Prostate gland (tissue), 2 donors: ENCODE data around the gene NUPR2. TPM values are rescaled to one million over a fixed set of nuclear protein-coding genes. Genes with fewer than 3 reads are reported as not detected.
"Not testable (repeated sequence)": the region's sequence is repeated elsewhere in the genome, so short reads cannot be mapped to it uniquely, and the experiment has no call there.

Experiments
- DNase-seq: peaks from one replicate; pipeline ENCODE4 v3.0.0-alpha.2; 2019; ENCODE audit warnings: low spot score
- H3K27ac ChIP-seq, 2 donors: fragments of 200-600 bp; sonication (generic); 2 replicates each; pipeline ENCODE4 v1.5.1; 2017 to 2019
- H3K27me3 ChIP-seq: fragments of 200-600 bp; sonication (generic); replicated peaks from 2 replicates; pipeline ENCODE4 v1.5.1; 2019; ENCODE audit not compliant: insufficient read depth
- H3K36me3 ChIP-seq, 2 donors: fragments of 200-600 bp; sonication (generic); 1 replicate in 1 of 2; 2 replicates in 1 of 2; pipeline versions ENCODE4 v1.5.1 to v1.8.1; 2017 to 2019
- H3K4me1 ChIP-seq: fragments of 200-600 bp; sonication (generic); replicated peaks from 2 replicates; pipeline ENCODE4 v1.5.1; 2019
- H3K4me3 ChIP-seq, 2 donors: fragments of 200-600 bp; sonication (generic); 2 replicates each; pipeline ENCODE4 v1.5.1; 2017 to 2019
- H3K9me3 ChIP-seq: fragments of 200-600 bp; sonication (generic); 2 replicates; pipeline ENCODE4 v1.5.1; 2017
- POLR2A ChIP-seq: fragments of 450-650 bp; IDR thresholded peaks from one replicate; pipeline ENCODE4 v1.6.1; 2016; ENCODE audit warnings: antibody characterized with exemption, mild to moderate bottlenecking
- POLR2AphosphoS5 ChIP-seq: sonication (generic); formaldehyde crosslinking; IDR thresholded peaks from one replicate; pipeline ENCODE4 v1.6.1; 2017; ENCODE audit warnings: antibody characterized with exemption
- WGBS: methylation state at CpG from one replicate; pipeline ENCODE4 v1.1.5; 2018; 5-methylcytosine and 5-hydroxymethylcytosine counted together
- intact Hi-C: fragments of 100-400 bp; cut with DNase I; formaldehyde crosslinking; loops from one replicate; pipeline ENCODE4 v1.14.2; 2022
- total RNA-seq, 2 donors: library from RNA; depleted of rRNA; stranded (reverse); fragments of >200 nt; gene quantifications; one replicate each; pipeline ENCODE4 v1.1.0, GENCODE V29; 2016
- TF ChIP-seq, protein P1 (sequence below), 4 experiments: fragments of 200-600 bp in 2 of 4; fragments of 450-650 bp in 2 of 4; sonication (generic) in 2 of 4; IDR thresholded peaks; 1 replicate in 3 of 4; 2 replicates in 1 of 4; pipeline ENCODE4 v1.5.1; 2016 to 2019; ENCODE audit warnings: antibody characterized with exemption in 4 of 4, mild to moderate bottlenecking in 2 of 4, moderate library complexity in 2 of 4

Gene NUPR2
- total RNA-seq, 2 donors from 2014 or later, result 11.1 to 40.4 TPM

DNA sequence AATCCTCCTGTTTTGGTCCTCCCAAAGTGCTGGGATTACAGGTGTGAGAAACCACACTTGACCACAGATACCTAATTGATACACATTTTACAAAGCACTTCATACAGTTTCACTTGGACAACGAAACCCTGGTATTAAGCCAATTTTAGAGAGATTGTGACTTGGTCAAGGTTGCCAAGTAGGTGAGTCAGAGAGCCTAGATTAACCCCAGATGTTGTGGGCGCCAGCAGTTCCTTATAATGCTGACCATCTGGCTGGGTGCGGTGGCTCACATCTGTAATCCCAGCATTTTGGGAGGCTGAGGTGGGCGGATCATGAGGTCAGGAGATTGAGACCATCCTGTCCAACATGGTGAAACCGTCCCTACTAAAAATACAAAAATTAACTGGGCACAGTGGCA is 18.5 kb downstream of the NUPR2 start:
- H3K27me3 ChIP-seq, result no peaks in the 10 kb centered on the region
- WGBS, result 53% methylated on average over 5 of the region's 5 CpGs
- no peak overlapping the region for H3K4me3 ChIP-seq
- no peak for DNase-seq
- TF ChIP-seq POLR2A, result no peak
- TF ChIP-seq, protein P1, sequence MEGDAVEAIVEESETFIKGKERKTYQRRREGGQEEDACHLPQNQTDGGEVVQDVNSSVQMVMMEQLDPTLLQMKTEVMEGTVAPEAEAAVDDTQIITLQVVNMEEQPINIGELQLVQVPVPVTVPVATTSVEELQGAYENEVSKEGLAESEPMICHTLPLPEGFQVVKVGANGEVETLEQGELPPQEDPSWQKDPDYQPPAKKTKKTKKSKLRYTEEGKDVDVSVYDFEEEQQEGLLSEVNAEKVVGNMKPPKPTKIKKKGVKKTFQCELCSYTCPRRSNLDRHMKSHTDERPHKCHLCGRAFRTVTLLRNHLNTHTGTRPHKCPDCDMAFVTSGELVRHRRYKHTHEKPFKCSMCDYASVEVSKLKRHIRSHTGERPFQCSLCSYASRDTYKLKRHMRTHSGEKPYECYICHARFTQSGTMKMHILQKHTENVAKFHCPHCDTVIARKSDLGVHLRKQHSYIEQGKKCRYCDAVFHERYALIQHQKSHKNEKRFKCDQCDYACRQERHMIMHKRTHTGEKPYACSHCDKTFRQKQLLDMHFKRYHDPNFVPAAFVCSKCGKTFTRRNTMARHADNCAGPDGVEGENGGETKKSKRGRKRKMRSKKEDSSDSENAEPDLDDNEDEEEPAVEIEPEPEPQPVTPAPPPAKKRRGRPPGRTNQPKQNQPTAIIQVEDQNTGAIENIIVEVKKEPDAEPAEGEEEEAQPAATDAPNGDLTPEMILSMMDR (IDR thresholded peaks at IDR 0.05), result no peak
- TF ChIP-seq POLR2AphosphoS5, result no peak
- no peak overlapping the region for H3K27ac ChIP-seq
- no peaks in the 10 kb centered on the region for H3K9me3 ChIP-seq
- peaks cover under 1% of the 10 kb centered on the region for H3K4me1 ChIP-seq
- intact Hi-C loops, result no loop called here
- peaks cover 0 to 13% of the 10 kb centered on the region in 2 donors for H3K36me3 ChIP-seq

DNA sequence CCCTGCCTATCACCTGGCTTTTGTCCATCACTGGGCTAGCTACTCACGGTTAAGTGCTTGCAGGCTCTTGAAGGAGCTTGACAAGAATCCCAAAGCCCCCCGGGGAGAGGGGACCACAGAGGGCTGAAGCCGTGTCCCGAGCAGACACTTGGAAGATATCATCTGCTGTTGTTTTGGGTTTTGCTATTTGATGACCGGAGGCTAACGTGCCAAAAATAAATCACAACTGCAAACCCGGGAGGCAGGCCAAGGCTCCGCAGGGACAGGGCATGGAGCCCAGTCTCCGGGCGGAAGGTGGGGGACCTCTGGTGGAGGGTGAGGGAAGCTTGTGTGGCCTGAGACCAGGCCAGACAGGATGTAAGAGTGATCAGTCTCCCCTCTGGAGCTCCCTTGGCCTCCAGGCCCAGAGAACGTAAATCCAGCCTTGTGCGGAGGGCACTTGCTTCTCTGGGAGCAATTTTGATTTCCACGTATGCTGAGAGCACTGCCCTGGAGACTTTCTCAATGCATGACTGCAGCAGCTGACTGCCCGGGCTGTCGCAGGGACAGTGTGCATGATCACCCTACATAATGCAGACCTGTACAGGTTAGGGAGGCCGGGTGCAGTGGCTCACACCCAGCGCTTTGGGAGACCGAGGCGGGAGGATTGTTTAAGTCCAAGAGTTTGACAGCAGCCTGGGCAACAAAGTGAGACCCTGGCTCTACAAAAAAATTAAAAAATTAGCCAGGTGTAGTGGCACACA is 23.3 kb downstream of the NUPR2 start, which contains the start of gene PHKG1:
PHKG1 (minus strand) TSS at position 164 of the 743 bp plus-strand sequence. CDS start 4,011 bp downstream, outside the sequence.
- TF ChIP-seq POLR2A (no peak), POLR2AphosphoS5 (peak; percentile 75)
- TF ChIP-seq, protein P1 (IDR thresholded peaks at IDR 0.05), result peak in 3 of 4 experiments; percentile 21 to 48 (median 33)
- peak; percentile 71 for DNase-seq
- no peak within 1 kb of the TSS for H3K4me3 ChIP-seq
- H3K9me3 ChIP-seq, result no peaks in the 10 kb centered on the region
- WGBS, result 22% methylated on average over 19 of the region's 19 CpGs
- no peaks in the 10 kb centered on the region for H3K36me3 ChIP-seq
- H3K4me1 ChIP-seq, result peaks cover 5% of the 10 kb centered on the region
- no peaks in the 10 kb centered on the region for H3K27me3 ChIP-seq
- H3K27ac ChIP-seq, result peak within 1 kb of the TSS; percentile 46 to 71
- intact Hi-C loops, result no loop called here

DNA sequence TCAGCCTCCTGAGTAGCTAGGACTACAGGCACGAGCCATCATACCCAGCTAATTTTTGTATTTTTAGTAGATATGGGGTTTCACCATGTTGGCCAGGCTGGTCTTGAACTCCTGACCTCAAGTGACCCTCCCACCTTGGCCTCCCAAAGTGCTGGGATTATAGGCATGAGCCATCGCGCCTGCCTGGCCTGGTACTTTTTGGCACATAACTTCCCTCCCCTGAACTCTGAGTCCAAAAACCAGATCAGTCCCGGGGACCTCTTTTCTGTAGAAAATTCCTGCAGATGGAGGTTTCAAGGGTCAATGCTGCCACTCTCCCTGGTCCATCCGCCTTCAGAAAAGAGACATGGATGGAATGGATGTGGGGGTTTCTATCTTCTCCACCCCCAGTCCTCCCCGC is 23.8 kb downstream of the NUPR2 start:
- intact Hi-C loops, result not testable (repeated sequence)
- 31% methylated on average over 6 of the region's 6 CpGs for WGBS

DNA sequence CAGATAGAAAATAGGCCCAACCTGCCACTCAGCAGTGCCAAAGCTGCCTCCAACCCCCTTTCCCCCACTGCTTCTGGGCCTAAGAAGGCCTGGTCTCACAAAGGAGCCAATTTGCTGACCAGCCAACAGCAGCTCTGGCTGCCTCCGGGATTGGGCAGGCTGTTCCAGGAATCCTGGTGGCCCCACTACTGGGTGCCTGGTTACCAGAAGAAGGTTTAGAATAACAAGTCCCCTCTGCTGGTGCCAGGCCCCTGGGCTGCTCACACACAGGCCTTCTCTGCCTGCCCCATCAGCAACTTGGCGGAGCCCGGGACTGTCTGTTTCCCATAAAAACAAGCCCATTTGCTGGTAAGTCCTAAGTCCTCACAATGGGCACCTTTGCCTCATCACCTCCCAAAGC is 24.6 kb downstream of the NUPR2 start:
- WGBS, result 64% methylated on average over 3 of the region's 3 CpGs
- intact Hi-C loops, result no loop called here
- Histone ChIP-seq H3K9me3 (no peaks in the 10 kb centered on the region), H3K4me1 (peaks cover 5% of the 10 kb centered on the region), H3K27me3 (no peaks in the 10 kb centered on the region), H3K4me3 (no peak overlapping the region), H3K36me3 (no peaks in the 10 kb centered on the region), H3K27ac (peak overlapping the region; percentile 46 to 71)
- TF ChIP-seq, protein P1 (IDR thresholded peaks at IDR 0.05), result no peak
- TF ChIP-seq POLR2AphosphoS5 (no peak), POLR2A (no peak)
- peak; percentile 26 for DNase-seq

More for the DNA sequence above, 23.8 kb downstream of the NUPR2 start:
- H3K4me1 ChIP-seq, H3K27me3 ChIP-seq, H3K9me3 ChIP-seq, H3K36me3 ChIP-seq, DNase-seq, H3K4me3 ChIP-seq: not testable (repeated sequence)
- H3K27ac ChIP-seq, result peak overlapping the region; percentile 46 to 71

GRCh38 chr7:56087445-56087844 is 28.8 kb downstream of the NUPR2 start:
- H3K4me3 ChIP-seq, result no peak overlapping the region
- TF ChIP-seq POLR2A, result no peak
- TF ChIP-seq POLR2AphosphoS5, result no peak
- TF ChIP-seq, protein P1 (IDR thresholded peaks at IDR 0.05), result no peak
- H3K36me3 ChIP-seq, result no peaks in the 10 kb centered on the region
- H3K27me3 ChIP-seq, result no peaks in the 10 kb centered on the region
- H3K4me1 ChIP-seq, result peaks cover 1% of the 10 kb centered on the region
- intact Hi-C loops, result no loop called here
- DNase-seq, result no peak
- WGBS, result 92% methylated on average over 16 of the region's 16 CpGs
- no peaks in the 10 kb centered on the region for H3K9me3 ChIP-seq
- no peak overlapping the region for H3K27ac ChIP-seq
